Activated CD4-positive, alpha-beta T cell treated with anti-CD3 and anti-CD28 coated beads, Interleukin-10, Interleukin-2, amounts not matched to agents 100 ng/mL and 50 ng/mL, durations not matched to agents 16 hours and 8 hours (primary cell): ENCODE data around the gene ASB6.
"Not testable (repeated sequence)": the region's sequence is repeated elsewhere in the genome, so short reads cannot be mapped to it uniquely, and the experiment has no call there.

Experiments used
- DNase-seq: peaks from one replicate; pipeline ENCODE4 v3.0.0-alpha.2; 2020

Gene ASB6

DNA sequence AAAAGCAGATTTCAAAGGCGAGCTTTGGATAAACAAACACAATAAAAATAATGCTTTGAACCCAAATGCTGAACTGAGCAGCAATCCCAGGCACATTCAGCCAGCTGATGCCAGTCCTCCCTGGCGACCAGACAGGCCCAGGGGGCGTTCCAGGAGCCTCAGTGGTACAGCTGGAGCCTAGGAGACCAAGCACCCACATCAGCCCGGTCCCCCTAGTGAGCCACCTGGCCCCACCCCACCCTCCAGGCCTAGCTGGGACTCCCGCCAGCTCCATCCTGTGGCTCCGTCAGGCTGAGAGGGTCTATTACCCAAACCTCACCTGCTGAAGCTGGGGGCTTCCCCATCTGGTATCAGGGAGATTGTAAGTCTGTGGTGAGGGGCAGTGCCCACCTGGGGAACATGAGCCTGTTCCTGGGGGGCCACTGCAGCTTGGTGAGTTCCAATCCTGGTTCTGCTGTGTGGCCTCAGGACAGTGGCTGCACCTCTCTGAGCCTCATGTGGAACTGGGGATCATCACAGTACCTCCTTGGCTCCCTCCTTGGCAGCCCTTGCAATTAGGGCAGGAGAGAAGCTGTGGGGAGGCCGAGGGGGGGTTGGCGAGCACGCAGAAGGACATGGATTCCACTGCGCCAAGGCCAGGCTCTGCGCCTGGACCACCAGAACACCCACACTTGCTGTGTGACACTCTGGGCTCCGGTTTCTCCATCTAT, 37.7 kb downstream of the ASB6 start:
- DNase-seq = no peak

DNA sequence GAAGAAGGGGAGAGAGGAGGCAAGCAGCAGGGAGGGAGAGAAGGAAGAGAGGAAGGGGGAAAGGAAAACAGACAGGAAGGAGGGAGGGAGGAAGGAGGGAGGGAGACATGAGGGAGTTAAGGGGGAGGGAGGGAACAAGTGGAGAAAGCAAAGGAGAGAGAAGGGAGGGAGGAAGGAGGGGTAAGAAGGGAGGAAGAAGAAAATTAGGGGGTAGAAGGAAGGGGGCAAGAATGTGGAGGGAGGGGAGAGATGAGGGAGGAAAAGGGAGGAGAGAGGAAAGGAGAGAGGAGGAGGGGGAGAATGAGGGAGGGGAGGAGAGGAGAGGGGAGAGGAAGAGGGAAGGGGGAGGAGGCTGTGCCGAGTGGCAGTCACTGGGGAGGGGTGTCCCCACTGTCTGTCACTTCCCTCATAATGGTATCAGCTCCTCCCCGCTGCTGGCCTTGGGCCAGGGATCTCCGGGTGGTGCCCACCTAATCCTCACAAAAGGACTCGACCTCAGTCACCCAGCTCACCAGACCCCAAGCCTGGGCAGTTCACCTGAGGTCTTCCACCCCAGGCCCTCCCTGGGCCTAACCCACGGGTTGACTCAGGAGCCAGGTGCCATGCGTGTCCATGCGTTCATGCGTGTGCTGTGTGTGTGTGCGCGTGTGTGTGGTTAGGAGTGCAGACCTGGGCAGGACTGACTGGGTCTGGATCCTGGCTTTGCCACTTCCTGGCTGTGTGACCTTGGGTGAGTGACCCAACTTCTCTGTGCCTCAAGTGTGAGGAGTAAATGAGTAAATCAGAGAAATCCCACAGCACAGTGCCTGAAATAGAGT, 39.1 kb downstream of the ASB6 start:
- DNase-seq = peak; percentile 33

DNA sequence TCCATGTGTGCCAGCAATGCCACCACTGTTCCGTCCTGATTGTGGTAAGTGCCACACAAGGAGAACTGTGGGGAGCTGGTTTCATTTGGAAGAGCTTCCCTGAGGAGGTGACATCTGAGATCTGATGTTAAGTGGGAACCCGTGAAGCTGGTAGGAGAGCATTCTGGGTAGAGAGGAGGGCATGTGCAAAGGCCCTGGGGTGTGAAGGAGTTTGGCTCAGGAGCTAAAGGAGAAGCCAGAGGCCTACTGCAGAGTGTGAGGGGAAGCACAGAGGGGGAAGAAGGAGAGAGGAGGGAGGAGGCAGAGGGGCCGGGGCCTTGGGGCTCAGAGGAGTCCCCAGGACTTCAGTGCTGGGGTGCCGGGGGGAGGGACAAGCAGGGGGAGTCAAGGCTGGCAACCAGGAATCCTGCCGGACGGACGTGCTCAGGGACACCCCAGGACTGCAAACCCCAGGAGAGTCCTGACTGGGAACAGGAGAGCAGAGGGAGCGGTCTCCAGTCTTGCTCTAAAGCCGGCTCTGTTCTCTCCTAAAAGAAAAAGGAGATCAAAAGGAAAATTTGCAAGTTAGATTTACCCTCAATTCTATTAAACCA, 40.8 kb downstream of the ASB6 start:
- no peak for DNase-seq

DNA sequence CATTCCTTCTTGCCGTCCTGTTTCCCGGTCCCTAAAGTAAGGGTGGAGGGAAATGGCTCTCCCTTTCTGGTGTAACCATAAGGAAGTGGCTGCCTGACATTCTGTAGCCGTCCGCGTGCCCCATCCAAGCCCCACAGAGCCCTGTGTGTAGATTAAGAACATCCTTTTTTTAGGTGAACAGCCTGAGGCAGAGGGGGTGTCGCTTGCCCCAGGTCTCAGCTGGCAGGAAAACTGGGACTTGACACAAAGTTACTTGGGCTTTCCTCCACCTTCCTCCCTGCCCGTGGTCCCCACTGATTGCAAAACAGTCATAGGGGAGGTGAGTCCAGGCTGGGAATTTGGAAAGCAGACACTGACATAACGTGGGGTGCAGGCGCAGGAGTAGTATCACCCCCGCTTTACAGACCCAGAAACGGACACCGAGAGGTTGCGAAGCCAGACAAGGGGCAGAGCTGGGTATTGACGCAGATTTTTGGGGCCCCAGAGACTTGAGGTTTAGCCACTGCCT, 43.8 kb downstream of the ASB6 start:
- DNase-seq = no peak

DNA sequence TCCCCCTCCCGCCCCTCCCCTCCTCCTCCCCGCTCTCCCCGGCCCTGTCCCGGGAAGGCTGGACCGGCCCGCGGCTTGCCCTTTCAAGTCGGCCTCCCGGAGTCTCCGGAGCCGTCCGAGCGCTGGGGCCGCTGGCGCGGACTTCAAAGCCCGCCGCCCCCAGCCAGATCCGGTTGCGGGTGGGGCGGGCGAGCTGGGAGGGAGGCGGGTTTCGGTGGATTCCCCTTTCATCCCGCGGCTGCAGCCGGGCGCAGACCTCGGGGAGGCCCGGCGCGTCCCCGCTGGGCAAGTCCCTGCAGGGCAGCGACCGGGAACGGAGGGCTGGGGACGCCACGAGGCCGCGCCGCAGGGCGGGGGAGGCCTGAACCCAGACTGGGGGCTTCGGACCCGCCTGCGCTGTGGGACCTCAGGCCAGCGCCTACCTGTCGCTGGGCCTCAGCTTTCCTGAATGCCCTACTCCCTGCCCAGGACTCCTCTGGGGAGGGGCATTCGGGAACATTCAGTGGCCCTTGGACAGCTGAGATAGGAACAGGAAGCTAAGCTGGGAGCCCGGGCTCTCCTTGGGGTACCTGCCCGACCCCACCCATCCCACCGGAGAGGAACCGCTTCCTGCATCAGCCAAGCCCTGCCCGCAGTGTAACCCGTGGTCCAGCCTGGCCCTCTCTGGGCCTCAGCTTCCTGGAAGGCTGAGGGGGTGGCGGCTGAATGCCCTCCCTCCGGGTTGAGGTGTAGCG, 44.4 kb downstream of the ASB6 start:
- DNase-seq = no peak

DNA sequence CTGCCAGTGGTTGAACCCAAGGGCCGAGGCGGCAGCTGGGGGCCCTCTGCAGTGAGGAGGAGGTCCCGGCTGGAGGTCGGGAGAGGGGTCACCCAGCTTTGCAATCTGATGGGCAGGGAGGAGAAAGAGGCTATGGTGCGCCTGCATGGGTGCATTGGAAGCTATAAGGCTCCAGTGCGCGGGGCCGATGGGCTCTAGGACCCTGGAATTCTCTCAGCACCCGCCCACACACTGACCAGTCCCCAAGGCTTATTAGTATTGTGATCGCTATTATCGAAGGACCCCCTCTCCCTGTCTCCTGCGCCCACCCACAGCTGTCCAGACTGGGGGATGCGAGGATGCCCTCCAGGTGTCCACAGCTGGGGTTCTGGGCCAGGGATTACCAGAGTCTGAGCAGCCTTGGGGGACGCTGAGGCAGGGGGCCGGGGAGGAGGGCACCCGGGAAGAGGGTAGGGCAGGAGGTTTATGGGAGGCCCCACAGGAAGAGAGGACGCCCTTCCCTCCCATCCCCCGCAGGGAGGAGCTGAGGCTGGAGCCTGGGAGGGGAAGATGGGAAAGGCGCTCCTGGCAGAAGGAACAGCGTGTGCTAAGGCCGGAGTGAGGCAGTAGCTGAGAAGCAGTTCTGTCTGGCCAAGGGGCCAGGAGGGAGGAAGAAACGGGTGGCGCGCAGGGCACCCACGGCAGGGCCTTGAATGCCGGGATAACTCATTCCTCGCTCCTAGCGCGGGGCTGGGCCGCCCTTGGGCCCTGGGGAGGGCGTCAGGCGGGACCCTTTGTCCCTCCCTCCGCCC, 45.2 kb downstream of the ASB6 start:
- DNase-seq = no peak

DNA sequence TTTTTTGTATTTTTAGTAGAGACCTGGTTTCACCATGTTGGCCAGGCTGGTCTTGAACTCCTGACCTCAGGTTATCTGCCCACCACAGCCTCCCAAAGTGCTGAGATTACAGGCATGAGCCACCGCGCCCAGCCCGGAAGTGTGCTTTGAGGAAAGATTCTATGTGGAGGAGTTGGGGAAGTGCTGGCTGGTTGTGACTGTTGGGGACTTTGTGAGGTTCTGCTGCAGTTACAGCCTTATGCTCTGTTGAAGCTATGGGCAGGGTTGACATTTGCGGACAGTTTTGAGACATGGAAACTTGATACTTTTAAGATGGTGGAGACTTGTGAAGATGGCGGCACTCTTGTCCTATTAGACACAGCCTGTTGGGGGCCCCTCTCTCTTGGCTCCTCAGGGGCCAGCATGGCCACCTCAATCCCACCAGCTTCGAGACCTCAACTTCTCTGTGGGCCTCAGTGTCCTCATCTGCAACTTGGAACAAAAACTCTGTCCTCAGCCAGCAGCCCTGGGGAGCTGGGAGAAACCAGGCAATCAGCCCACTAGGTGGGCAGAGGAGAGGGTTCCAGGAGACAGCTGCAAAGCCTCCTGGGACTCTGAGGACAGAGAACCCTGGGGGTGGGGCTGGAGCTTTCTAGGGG, 45.9 kb downstream of the ASB6 start:
- DNase-seq = no peak

DNA sequence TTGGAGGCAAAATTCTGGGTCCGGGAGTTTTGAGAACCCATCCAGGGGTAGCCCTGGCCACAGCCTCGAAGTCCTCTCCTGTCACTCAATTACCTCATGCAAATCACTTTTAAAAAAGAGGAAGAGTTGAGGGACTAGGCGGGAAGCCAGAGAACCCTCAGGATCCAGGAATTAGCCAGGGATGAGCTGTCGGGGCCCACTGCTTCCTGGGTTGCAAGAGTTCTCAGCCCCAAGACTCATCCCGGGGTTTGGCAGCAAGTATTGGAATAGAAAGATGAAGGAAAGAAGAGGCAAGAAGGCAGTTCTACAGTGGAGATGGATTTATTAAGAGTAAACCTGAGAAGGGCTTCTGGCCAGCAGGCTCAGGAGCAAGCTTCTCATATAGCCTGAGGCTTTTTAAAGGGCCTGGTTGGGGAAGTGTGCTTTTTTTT, 46.6 kb downstream of the ASB6 start:
- DNase-seq = no peak

DNA sequence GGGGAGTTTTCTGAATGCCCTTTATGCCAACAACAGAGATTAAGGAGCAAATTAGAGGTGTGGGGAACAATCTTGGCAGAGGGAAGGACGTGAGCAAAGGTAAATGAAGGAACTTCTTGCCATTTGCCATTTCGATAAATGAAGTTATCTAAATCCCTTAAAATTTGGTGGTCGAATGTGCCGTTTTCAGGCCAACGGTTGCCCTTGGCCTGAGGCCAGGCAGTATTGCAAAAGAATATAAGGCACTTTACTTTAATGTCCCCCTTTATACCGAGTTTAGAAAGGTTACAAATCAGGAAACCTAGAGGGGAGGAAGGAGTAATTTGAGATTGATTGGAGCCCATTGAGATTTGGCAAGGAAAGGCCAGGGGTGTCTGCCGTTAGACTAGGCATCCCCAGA, 47.3 kb downstream of the ASB6 start:
- DNase-seq = no peak

DNA sequence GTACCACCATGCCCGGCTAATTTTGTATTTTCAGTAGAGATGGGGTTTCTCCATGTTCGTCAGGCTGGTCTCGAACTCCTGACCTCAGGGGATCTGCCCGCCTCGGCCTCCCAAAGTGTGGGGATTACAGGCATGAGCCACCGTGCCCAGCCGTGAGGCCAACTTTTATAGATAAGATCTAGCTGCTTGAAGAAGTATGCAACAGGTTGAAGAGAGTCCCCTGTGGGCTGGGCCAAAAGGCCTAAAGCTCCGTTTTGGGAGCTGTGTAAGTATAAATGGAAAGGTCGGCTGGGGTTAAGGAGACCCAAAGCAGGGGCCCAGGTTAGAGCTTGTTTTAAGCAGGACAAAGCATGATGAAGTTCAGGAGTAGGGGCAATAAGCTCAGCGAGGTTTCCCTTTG, 49.2 kb downstream of the ASB6 start:
- not testable (repeated sequence) for DNase-seq

DNA sequence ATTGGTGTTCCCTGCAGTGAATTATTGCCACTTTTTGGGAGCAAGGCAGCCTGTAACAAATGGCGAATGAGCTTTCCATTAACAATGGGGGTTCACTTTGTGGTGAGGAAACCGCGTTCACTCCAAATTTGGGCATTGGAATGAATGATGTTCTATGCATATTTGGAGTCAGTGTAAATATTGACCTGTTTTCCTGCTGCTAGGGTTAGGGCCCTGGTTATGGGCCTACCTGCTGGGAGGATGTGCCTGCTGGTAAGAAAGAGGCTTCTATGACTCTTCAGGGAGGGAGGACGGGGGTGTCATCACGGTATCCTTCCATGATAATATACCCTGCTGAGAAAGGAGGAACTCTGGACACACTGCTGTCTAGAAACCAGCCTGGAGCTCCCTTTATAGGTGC, 50.0 kb downstream of the ASB6 start:
- DNase-seq = no peak

DNA sequence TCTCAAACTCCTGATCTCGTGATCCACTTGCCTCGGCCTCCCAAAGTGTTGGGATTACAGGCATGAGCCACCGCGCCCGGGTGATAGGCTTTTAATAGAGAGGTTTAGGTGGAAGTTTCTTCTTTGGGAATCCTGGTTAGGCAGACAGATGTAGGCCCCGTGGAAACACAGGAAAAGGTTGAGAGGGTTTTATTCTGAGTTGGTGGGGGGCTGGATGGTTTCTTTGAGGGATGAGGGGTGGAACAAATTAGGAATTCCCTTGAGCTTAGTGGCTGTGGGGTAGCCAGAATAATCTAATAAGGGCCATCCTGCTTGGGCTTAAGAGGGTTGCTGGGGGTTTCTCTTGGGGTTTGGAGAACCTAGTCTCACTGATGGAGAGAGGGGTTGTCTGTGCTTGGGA, 51.5 kb downstream of the ASB6 start:
- DNase-seq = no peak

DNA sequence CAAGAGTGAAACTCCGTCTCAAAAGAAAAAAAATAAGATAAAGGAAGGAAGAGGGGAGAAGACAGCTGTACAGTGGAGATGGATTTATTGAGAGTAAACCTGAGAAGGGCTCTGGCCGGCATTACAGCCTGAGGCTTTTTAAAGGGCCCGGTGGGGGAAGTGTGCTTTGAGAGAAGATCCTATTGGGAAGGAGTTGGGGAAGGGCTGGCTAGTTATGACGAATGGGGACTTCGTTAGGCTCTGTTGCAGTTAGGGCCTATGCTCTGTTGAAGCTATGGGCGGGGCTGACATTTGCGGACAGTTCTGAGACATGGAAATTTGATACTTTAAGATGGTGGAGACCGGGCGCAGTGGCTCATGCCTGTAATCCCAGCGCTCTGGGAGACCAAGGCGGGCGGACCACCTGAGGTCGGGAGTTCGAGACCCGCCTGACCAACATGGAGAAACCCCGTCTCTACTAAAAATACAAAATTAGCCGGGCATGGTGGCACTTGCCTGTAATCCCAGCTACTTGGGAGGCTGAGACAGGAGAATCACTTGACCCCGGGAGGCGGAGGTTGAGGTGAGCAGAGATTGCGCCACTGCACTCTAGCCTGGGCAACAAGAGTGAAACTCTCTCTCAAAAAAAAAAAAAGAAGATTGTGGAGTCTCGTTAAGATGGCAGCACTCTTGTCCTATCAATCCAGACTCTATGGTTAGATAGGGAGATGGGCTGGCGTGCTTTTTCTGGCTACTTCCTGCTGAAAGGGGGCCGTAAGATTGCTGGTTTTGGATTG, 54.3 kb downstream of the ASB6 start:
- no peak for DNase-seq

DNA sequence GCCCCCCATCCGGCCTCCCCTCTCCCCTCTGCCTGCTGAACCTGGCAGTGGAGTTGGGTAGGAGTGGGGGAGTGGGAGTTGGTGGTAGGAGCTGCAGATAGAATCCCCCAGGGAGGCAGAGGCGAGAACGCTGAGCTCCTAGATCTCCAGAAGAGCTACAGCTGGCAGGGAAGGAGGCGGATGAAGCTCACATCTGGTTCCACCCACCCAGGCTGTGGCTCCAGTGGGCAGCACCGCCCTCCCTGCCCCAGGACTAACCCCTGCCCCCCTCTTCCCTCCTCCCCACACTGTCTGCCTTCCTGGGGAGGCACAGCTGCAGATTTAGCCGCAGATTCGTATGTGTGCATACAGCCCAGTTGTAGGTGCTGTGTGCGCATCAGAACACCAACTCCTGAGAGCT, 55.3 kb downstream of the ASB6 start:
- DNase-seq = no peak

DNA sequence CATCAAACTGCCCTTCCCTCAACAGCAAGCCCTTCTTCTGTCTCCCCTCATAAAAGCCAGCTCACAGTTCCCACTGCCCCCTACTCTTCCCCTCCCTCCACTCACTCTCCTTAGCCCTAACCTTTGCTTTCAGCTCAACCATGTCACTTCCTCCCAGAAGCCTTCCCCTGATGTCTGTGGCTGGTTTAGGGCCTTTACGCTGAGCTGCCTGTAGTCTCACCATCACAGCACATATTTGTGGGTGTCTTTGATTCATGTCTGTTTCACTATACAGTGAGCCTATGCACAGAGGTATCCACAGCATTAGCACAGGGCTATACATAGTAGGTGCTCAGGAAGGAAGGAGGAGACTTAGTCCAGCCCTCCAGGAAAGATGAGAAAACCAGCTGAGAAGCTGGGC, 55.7 kb downstream of the ASB6 start:
- DNase-seq = no peak

DNA sequence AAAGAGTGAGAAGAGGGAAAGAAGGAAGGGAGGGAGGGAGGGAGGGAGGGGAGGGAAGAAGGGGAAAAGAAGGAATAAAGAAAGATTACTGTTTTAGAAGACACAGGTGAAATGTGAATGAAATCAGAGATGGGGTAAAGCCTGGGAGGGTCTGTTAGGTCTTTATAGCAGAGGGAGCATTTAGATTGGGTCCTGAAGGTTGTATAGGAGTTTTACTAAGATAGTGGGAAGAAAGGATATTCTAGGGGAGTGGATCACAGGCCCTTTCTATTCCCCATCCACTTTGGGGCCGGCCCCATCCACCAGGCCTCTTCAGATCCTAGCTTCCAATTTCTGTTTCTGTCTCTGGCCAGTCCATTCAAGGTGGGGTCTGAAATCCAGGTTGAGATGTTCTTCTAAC, 56.6 kb downstream of the ASB6 start:
- DNase-seq = no peak
